ENCODE results near the gene KLF18.

KLF18 gene

DNA sequence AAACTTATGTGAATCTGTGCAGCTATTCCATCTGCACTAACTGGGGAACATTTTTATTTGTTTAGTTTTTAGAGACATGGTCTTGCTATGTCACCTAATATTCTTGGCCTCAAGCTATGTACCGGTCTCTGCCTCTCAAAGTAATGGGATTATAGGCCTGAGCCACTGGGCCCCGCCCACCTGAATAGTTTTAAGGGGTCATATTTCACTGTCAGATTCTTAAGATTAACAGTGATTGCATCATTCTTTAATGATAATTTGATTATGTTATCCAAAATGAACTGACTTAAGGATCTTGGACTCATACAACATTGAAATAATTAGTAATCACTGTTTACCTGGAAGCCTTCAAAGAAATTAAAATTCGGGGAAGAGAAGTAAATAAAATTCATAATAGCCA is 12.6 kb upstream of the KLF18 start:
- TF ChIP-seq, protein P1, sequence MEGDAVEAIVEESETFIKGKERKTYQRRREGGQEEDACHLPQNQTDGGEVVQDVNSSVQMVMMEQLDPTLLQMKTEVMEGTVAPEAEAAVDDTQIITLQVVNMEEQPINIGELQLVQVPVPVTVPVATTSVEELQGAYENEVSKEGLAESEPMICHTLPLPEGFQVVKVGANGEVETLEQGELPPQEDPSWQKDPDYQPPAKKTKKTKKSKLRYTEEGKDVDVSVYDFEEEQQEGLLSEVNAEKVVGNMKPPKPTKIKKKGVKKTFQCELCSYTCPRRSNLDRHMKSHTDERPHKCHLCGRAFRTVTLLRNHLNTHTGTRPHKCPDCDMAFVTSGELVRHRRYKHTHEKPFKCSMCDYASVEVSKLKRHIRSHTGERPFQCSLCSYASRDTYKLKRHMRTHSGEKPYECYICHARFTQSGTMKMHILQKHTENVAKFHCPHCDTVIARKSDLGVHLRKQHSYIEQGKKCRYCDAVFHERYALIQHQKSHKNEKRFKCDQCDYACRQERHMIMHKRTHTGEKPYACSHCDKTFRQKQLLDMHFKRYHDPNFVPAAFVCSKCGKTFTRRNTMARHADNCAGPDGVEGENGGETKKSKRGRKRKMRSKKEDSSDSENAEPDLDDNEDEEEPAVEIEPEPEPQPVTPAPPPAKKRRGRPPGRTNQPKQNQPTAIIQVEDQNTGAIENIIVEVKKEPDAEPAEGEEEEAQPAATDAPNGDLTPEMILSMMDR (conservative IDR thresholded peaks at IDR 0.05; ENCODE audit: low read depth, low read length) = no peak
- H3K4me3 ChIP-seq (ENCODE audit: low read depth, low read length) = no peak overlapping the region
- DNase-seq (ENCODE audit: low read depth) = peak; percentile 18

DNA sequence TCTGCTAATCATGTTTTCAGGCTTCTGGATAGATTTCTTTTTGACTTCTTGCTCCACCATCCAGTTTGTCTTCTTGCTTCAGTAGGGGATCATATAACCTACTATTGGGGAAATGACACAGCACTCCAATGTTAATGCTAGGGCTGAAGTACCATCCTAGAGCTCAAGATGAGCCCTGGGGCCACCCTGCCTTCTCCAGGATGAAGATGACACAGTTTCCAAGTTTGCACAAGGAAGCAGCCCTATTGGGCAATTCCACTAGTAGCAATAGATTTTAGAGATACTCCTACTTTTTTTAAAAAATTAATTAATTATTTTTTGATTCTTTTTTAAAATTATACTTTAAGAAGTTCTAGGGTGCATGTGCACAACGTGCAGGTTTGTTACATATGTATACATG is 11.3 kb upstream of the KLF18 start:
- DNase-seq (ENCODE audit: low read depth) = no peak
- TF ChIP-seq, protein P1 (conservative IDR thresholded peaks at IDR 0.05; ENCODE audit: low read depth, low read length) = no peak
- no peak overlapping the region for H3K4me3 ChIP-seq (ENCODE audit: low read depth, low read length)

DNA sequence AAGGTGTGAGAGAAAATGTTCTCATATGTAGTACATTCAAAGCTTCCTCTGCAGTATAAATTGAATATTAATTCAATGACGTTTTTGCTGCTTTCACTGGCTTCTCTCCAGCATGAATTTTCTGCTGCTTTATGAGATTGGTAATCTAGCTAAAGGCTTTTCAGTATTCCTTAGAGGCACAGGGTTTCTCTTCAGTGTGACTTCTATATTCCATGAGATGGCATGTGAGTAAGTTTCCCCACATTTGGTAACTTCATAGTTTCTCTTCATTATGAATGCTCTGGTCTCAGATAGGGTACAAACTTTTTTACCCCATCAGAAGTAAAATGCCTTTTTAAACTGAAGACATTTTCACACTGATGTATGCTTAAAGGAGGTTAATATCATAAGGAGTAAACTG is 10.4 kb upstream of the KLF18 start:
- H3K4me3 ChIP-seq (ENCODE audit: low read depth, low read length) = no peak overlapping the region
- DNase-seq (ENCODE audit: low read depth) = no peak
- TF ChIP-seq, protein P1 (conservative IDR thresholded peaks at IDR 0.05; ENCODE audit: low read depth, low read length) = no peak

DNA sequence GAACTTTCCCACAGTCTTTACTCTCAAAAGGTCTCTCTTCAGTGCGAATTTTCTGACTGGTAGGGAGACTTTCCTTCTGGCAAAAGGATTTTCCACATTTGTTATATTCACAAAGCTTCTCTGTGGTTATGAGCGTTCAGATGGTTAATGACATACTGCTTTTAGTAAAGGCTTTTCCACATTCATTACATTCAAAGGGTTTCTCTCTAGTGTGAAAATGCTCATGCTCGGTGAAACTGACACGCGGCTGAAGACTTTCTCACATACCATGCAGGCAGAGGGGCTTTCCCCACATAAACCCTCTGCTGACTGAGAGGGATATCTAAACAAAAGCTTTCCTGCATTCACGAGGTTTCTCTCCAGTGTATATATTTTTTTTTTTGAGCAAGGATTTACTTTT is 9.9 kb upstream of the KLF18 start:
- TF ChIP-seq, protein P1 (conservative IDR thresholded peaks at IDR 0.05; ENCODE audit: low read depth, low read length) = no peak
- DNase-seq (ENCODE audit: low read depth) = no peak

DNA sequence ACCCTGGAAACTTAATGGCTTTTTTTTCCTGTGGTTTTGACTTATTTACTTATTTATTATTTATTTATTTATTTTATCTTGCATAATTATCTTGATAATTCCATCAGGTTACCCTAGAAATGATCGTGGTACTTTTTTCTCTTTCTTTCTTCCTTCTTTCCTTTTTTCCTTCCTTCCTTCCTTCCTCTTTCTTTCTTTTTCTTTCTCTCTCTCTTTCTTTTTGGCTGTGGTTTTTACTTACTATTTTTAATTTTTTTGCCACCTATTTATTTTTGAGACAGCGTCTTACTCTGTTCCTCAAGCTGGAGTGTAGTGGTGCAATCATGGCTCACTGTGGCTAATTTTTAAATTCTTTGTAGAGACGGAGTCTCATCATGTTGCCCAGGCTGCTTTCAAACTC is 6.2 kb upstream of the KLF18 start:
- no peak for DNase-seq (ENCODE audit: low read depth)
- H3K4me3 ChIP-seq (ENCODE audit: low read depth, low read length) = no peak overlapping the region
- TF ChIP-seq, protein P1 (conservative IDR thresholded peaks at IDR 0.05; ENCODE audit: low read depth, low read length) = no peak

More for the DNA sequence above, 9.9 kb upstream of the KLF18 start:
- H3K4me3 ChIP-seq (ENCODE audit: low read depth, low read length) = no peak overlapping the region

DNA sequence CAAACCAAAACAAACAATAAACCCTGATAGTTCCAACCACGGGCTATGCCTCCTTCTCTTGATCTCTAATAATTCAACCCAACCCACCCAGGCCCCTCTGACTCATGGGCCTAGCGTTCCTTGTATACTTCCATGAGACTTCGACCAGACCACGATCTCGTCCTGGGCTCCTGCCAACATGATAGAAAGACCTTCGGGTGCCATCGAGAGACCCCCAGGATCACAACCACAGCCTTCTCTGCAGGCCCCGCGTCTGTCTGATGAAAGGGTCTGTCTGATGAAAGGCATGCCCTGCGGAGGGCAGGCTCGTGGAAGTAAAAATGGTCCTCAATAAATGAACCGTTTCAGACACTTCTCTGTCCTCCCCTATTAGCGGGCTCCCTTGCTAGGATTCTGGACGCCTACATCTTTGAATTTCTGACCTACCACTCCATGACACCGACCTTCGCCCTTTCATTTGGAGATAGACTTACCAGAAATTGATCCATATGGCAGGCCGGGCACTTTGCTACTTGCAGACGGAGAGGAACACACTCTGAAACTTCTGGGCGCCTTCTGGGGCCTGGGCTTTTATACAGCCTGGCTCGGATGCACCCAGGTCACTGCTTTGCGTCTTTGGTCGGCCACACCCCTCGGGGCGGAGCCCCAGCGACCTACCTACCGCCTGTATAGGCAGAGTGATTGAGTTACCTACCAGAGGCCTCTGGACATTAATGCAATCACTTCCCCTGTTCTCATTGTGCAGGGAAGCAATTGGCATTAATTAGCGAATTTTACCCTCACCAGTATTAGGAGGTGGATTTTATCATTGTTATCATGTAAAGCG is 5.3 kb upstream of the KLF18 start:
- DNase-seq (ENCODE audit: low read depth) = no peak
- TF ChIP-seq, protein P1 (conservative IDR thresholded peaks at IDR 0.05; ENCODE audit: low read depth, low read length) = no peak
- H3K4me3 ChIP-seq (ENCODE audit: low read depth, low read length) = no peak overlapping the region
